Activated CD8-positive, alpha-beta T cell treated with anti-CD3 and anti-CD28 coated beads, Interleukin-2, amount 10 ng/mL, durations not matched to agents 7 days and 5 days (primary cell): ENCODE results near the gene PRKCZ. TPM values are rescaled to one million over a fixed set of nuclear protein-coding genes. Genes with fewer than 3 reads are reported as not detected.

Experiments
- ATAC-seq: fragments of 150-1000 bp; cut with Tn5 transposase; one replicate; pipeline ENCODE4 v1.10.0; 2021; ENCODE audit warnings: moderate library complexity
- CTCF ChIA-PET: fragments of 350-600 bp; sonication (Branson Sonifier 250); formaldehyde crosslinking; loops from one replicate; lab custom pipeline; 2021; ENCODE audit warnings: antibody characterized with exemption; lab: Charles Lee
- POLR2A ChIA-PET: fragments of 350-600 bp; sonication (Branson Sonifier 250); formaldehyde crosslinking; loops from one replicate; lab custom pipeline; 2021; ENCODE audit warnings: antibody characterized with exemption; lab: Charles Lee
- DNase-seq: peaks from one replicate; pipeline ENCODE4 v3.0.0-alpha.2; 2020
- H3K27ac Mint-ChIP-seq: one replicate; pipeline ENCODE4 v1.8.0; 2021; ENCODE audit warnings: mild to moderate bottlenecking, mixed read lengths
- H3K27me3 Mint-ChIP-seq: one replicate; pipeline ENCODE4 v1.8.0; 2021; ENCODE audit warnings: low read depth, mixed read lengths
- H3K36me3 Mint-ChIP-seq: one replicate; pipeline ENCODE4 v1.8.0; 2021; ENCODE audit warnings: low read depth, mixed read lengths
- H3K4me1 Mint-ChIP-seq: one replicate; pipeline ENCODE4 v1.8.0; 2021; ENCODE audit warnings: low read depth, mixed read lengths
- H3K4me3 Mint-ChIP-seq: one replicate; pipeline ENCODE4 v1.8.0; 2021; ENCODE audit warnings: mild to moderate bottlenecking, mixed read lengths
- H3K9me3 Mint-ChIP-seq: one replicate; pipeline ENCODE4 v1.8.0; 2022; ENCODE audit warnings: mixed read lengths; ENCODE audit not compliant: insufficient read depth
- total RNA-seq, 2 experiments: library from RNA; stranded (reverse); gene quantifications; one replicate each; pipeline ENCODE4 v1.2.3, GENCODE V29; 2021

The PRKCZ gene
- total RNA-seq, 2 experiments from 2014 or later: 11.4 to 12.9 TPM

DNA sequence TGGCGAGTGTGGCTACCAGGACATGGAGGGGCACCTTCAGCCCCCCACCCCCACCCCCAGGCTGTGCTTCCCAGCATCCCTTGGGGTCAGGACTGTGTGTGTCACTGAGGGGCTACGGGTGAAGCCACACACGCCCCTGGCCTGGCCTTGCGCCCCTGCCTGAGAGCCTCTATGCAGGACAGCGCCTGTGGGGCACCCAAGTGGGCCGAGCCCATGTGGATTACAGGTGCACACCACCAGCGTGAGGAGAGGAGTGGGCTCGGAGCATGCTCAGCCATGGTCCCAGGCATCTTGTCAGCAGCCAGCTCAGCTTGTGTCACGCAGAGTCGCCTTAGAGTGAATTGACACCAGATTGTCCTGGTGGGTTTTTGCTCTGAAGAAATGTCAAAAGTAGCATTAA lies 116.5 kb downstream of the PRKCZ start:
- Mint-ChIP-seq H3K27me3 (no peaks in the 10 kb centered on the region), H3K36me3 (peaks cover 3% of the 10 kb centered on the region), H3K4me3 (no peak overlapping the region), H3K9me3 (no peaks in the 10 kb centered on the region), H3K4me1 (peaks cover 9% of the 10 kb centered on the region), H3K27ac (no peak overlapping the region)
- ChIA-PET CTCF (no interaction called here), POLR2A (interaction anchor here (0.9 kb wide), 1 partner anchor 697 kb away, joined by 3 read pairs; no protein-coding TSS in a partner anchor)
- ATAC-seq (no peak), DNase-seq (no peak)

GRCh38 chr1:2168090-2168489 lies 117.9 kb downstream of the PRKCZ start:
- ChIA-PET CTCF (no interaction called here), POLR2A (no interaction called here)
- H3K36me3 Mint-ChIP-seq: no peaks in the 10 kb centered on the region
- H3K4me1 Mint-ChIP-seq: peaks cover 3% of the 10 kb centered on the region
- ATAC-seq: no peak
- no peak overlapping the region for H3K4me3 Mint-ChIP-seq
- H3K27me3 Mint-ChIP-seq: no peaks in the 10 kb centered on the region
- H3K9me3 Mint-ChIP-seq: no peaks in the 10 kb centered on the region
- H3K27ac Mint-ChIP-seq: no peak overlapping the region
- no peak for DNase-seq

- POLR2A ChIA-PET: no interaction called here
- Mint-ChIP-seq H3K27me3 (no peaks in the 10 kb centered on the region), H3K36me3 (no peaks in the 10 kb centered on the region), H3K4me3 (no peak overlapping the region), H3K9me3 (no peaks in the 10 kb centered on the region), H3K4me1 (no peaks in the 10 kb centered on the region), H3K27ac (no peak overlapping the region)
- ATAC-seq: no peak
- no peak for DNase-seq
- CTCF ChIA-PET: no interaction called here
These were observed 118.3 kb downstream of the PRKCZ start for GRCh38 chr1:2168535-2168934.

- POLR2A ChIA-PET: no interaction called here
- Mint-ChIP-seq H3K9me3 (no peaks in the 10 kb centered on the region), H3K4me3 (no peak overlapping the region), H3K27me3 (no peaks in the 10 kb centered on the region), H3K36me3 (no peaks in the 10 kb centered on the region), H3K4me1 (no peaks in the 10 kb centered on the region), H3K27ac (no peak overlapping the region)
- ATAC-seq (no peak), DNase-seq (no peak)
- CTCF ChIA-PET: no interaction called here
These were observed 119.1 kb downstream of the PRKCZ start for GRCh38 chr1:2169200-2169836.

DNA sequence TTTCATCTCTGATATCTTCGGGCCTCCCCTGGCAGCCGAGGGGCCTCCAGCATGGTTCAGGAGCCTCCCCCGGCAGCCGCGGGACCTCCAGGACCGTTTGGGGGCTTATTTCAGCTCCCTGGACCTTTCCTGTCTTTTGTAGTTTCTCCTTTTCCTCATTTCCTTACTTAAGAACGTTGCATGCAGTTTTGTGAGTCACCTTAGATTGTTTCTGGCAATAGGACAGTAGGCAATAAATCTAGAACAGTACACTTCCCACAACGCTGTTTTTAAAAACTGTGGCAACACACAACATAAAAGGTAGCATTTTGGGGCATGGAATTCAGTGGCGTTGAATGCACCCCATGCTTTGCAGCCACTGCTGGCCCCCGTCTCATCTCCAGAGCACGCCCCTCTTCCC lies 120.0 kb downstream of the PRKCZ start:
- Mint-ChIP-seq H3K4me1 (no peaks in the 10 kb centered on the region), H3K4me3 (no peak overlapping the region), H3K36me3 (no peaks in the 10 kb centered on the region), H3K27ac (no peak overlapping the region), H3K27me3 (no peaks in the 10 kb centered on the region), H3K9me3 (no peaks in the 10 kb centered on the region)
- POLR2A ChIA-PET: no interaction called here
- ATAC-seq (no peak), DNase-seq (no peak)
- CTCF ChIA-PET: no interaction called here

GRCh38 chr1:2172012-2172411 lies 121.8 kb downstream of the PRKCZ start:
- ChIA-PET POLR2A (interaction anchor here (0.6 kb wide), 1 partner anchor 1584 kb away, joined by 3 read pairs; no protein-coding TSS in a partner anchor), CTCF (interaction anchor here (1.4 kb wide), 1 partner anchor 23 kb away, joined by 3 read pairs; the partner anchor contains the start of gene FAAP20)
- Mint-ChIP-seq H3K27me3 (no peaks in the 10 kb centered on the region), H3K9me3 (no peaks in the 10 kb centered on the region), H3K4me3 (no peak overlapping the region), H3K36me3 (no peaks in the 10 kb centered on the region), H3K27ac (no peak overlapping the region), H3K4me1 (no peaks in the 10 kb centered on the region)
- ATAC-seq (no peak), DNase-seq (no peak)

DNA sequence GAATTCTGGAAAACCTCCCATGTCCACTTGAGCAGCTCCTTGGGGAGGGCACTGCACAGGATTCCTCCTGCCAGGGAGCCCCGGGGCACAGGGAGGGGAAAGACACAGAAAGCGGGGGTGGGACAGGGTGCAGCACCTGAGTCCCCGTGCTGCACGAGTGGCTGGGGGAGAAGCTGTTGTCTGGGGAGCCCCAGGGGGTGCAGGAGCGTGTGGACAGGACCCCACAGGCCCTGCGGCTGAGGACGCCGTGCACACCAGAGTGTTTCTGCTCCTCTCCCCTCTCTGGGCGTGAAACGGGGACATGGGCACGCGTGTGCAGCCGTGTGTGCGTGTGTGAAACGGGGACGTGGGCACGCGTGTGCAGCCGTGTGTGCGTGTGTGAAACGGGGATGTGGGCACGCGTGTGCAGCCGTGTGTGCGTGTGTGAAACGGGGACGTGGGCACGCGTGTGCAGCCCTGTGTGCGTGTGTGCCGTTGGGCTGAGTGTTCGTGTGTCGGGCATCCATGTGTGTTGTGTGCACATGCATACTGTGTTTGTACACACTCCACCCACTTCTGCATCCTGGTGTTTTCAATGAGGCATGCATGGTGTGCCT lies 122.4 kb downstream of the PRKCZ start:
- Mint-ChIP-seq H3K4me3 (no peak overlapping the region), H3K36me3 (no peaks in the 10 kb centered on the region), H3K4me1 (no peaks in the 10 kb centered on the region), H3K9me3 (no peaks in the 10 kb centered on the region), H3K27ac (no peak overlapping the region), H3K27me3 (no peaks in the 10 kb centered on the region)
- DNase-seq (no peak), ATAC-seq (no peak)
- CTCF ChIA-PET: interaction anchor here (1.0 to 4.0 kb wide), 6 partner anchors 10 to 40 kb away, joined by 3 to 42 read pairs (median 18); partner anchors contain the start of gene FAAP20
- POLR2A ChIA-PET: no interaction called here

DNA sequence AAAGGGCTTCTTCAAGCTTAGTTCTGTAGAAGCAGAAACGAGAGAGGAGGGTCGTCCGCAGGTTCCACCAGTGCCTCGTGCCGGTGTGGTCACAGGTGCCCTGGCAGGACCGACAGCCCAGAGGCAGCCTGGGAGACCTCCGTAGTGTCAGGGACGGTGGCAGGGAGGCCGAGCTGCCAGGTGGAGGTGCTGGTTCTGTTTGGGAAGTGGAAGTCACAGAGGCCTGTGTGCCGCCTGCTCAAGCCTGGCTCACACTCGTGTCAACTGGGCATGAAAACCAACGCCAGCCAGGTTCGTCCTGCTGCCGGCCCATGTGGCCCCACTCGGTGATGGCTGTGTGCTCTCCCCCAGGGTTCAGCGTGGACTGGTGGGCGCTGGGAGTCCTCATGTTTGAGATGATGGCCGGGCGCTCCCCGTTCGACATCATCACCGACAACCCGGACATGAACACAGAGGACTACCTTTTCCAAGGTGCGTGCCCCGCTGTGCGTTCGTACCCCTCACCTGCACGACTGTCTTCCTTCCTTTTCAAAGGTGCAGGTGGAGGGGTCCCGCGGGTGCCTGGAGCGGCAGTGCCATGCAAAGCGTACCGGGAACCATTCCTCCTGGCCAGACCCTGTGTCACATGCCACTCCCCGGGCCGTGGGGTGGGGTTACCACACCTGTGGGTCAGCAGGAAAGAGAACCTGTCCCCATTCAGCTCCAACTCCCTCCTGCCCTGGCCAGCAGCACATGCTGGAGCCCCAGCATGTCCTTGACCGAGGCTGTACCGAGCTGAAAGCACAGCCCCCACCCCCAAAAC lies 123.5 kb downstream of the PRKCZ start:
- no peak for DNase-seq
- no peaks in the 10 kb centered on the region for H3K27me3 Mint-ChIP-seq
- H3K27ac Mint-ChIP-seq: no peak overlapping the region
- no peaks in the 10 kb centered on the region for H3K36me3 Mint-ChIP-seq
- H3K9me3 Mint-ChIP-seq: no peaks in the 10 kb centered on the region
- POLR2A ChIA-PET: interaction anchor here (0.9 to 1.2 kb wide), 3 partner anchors 21 to 83 kb away, joined by 3 to 4 read pairs (median 4); no protein-coding TSS in a partner anchor
- H3K4me1 Mint-ChIP-seq: no peaks in the 10 kb centered on the region
- H3K4me3 Mint-ChIP-seq: no peak overlapping the region
- peak; percentile 40 for ATAC-seq
- CTCF ChIA-PET: interaction anchor here (0.7 to 4.0 kb wide), 21 partner anchors 10 to 213 kb away, joined by 3 to 42 read pairs (median 6); partner anchors contain the start of gene FAAP20

- Mint-ChIP-seq H3K27ac (no peak overlapping the region), H3K4me3 (no peak overlapping the region)
These were observed 124.3 kb downstream of the PRKCZ start for GRCh38 chr1:2174348-2175054.

GRCh38 chr1:2175055-2175414 lies 124.8 kb downstream of the PRKCZ start:
- Mint-ChIP-seq H3K9me3 (no peaks in the 10 kb centered on the region), H3K4me1 (no peaks in the 10 kb centered on the region), H3K36me3 (no peaks in the 10 kb centered on the region), H3K27ac (no peak overlapping the region), H3K4me3 (no peak overlapping the region), H3K27me3 (no peaks in the 10 kb centered on the region)
- DNase-seq (no peak), ATAC-seq (no peak)
- CTCF ChIA-PET: interaction anchor here (1.1 to 4.0 kb wide), 14 partner anchors 11 to 206 kb away, joined by 3 to 42 read pairs (median 10); partner anchors contain the start of gene FAAP20
- POLR2A ChIA-PET: interaction anchor here (1.0 to 1.2 kb wide), 2 partner anchors 26 to 84 kb away, joined by 3 to 4 read pairs; no protein-coding TSS in a partner anchor

More at GRCh38 chr1:2174348-2175054, 124.3 kb downstream of the PRKCZ start:
- no peaks in the 10 kb centered on the region for H3K36me3 Mint-ChIP-seq
- no peaks in the 10 kb centered on the region for H3K27me3 Mint-ChIP-seq
- DNase-seq: peak; percentile 43
- ChIA-PET POLR2A (interaction anchor here (0.9 to 1.2 kb wide), 3 partner anchors 22 to 84 kb away, joined by 3 to 4 read pairs (median 4); no protein-coding TSS in a partner anchor), CTCF (interaction anchor here (0.7 to 4.0 kb wide), 22 partner anchors 9 to 214 kb away, joined by 3 to 42 read pairs (median 6); partner anchors contain the start of gene FAAP20)
- H3K4me1 Mint-ChIP-seq: no peaks in the 10 kb centered on the region
- peak; percentile 68 for ATAC-seq
- no peaks in the 10 kb centered on the region for H3K9me3 Mint-ChIP-seq
